Measurements from ENCODE around the gene TCF7L1.

GRCh38 chr2:85191157-85191556, 58.0 kb downstream of the TCF7L1 start:
- TF ChIP-seq CTCF (conservative IDR thresholded peaks at IDR 0.05; ENCODE audit: low read length) (no peak), EZH2phosphoT487 (IDR thresholded peaks at IDR 0.05; ENCODE audit: borderline replicate concordance, low read depth, low read length) (no peak)

Measured in OCI-LY7 (cell line).